ENCODE results near the gene PCTP.

PCTP gene

DNA sequence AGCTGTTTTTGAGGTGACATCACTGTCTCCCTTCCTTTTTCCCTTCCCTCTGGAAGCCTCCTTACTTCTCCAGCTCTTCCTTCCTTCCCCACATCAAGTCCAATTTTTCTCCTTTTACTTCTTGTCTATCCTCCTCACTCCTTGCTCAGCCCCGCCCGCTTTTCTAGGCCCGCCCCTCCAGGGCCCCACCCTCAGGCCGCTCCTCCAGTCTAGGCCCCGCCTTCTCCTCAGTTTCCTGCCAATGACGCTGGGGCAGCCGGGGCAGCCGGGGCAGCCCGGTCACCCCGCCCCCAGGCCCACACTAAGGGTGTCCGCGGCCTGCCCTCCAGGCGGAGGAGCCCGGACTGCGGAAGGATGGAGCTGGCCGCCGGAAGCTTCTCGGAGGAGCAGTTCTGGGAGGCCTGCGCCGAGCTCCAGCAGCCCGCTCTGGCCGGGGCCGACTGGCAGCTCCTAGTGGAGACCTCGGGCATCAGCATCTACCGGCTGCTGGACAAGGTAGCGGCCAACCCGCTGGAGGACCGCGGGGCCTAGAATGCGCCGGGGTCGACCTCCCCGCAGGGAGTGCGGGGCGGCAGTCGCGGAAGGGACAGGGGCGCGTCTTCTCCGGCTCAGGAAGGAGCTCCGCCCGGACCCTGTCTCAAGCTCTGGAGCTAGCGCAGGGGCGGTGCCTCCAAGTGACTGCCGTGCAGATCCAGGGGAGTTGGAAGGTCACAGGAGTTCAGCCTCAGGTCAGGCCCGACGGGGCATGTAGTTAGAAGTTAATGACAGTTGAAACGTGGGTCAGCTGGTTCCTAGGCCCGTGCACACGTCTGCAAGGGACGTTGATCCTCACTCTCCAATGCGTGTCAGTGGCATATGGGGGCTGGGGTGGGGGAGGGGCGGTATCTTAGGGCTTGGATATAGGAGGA, at the start of gene PCTP:
PCTP (plus strand) TSS at position 302 of the 908 bp plus-strand sequence; CDS start at position 355, 53 bp downstream.
- peak; percentile 83 for DNase-seq

DNA sequence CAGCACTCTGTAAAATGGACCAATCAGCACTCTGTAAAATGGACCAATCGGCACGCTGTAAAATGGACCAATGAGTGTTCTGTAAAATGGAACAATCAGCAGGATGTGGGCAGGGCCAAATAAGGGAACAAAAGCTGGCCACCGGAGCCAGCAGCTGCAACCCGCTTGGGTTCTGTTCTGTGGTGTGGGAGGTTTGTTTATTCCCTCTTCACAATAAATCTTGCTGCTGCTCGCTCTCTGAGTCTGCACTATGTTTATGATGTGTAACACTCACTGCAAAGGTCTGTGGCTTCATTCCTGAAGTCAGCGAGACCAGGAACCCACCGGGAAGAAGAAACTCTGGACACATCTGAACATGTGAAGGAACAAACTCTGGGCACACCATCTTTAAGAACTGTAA, 48.7 kb upstream of the PCTP start:
- no peak for DNase-seq

DNA sequence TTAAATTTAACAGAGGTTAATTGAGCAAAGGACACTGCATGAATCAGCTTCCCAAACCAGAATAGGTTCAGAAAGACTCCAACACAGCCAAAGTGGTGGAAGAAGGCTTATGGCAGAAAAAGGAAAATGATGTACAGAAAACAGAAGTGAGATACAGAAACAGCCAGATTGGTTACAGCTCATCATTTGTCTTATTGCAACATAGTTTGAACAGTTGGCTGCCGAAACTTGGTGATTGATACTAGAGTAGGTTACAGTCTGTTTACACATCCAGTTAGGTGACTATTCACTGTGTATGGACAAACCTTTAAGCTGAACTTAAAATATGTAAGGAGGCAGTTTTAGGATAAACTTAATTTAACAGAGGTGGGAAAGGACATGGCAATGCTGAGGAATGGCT, 46.5 kb upstream of the PCTP start:
- DNase-seq, result no peak

DNA sequence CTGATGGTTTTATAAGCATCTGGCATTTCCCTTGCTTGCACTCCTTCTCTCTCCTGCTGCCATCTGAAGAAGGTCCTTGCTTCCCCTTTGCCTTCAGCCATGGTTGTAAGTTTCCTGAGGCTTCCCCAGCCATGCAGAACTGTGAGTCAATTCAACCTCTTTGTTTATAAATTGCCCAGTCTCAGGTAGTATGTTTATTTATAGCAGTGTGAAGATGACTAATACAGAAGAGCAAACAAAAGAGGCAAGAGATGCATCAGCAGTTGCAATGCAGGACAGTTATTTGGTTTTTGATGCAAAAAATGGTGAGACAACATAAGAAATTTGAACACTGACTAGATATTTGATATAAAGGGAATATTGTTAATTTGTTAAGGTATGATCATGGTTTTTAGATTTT, 45.0 kb upstream of the PCTP start:
- DNase-seq, result no peak

DNA sequence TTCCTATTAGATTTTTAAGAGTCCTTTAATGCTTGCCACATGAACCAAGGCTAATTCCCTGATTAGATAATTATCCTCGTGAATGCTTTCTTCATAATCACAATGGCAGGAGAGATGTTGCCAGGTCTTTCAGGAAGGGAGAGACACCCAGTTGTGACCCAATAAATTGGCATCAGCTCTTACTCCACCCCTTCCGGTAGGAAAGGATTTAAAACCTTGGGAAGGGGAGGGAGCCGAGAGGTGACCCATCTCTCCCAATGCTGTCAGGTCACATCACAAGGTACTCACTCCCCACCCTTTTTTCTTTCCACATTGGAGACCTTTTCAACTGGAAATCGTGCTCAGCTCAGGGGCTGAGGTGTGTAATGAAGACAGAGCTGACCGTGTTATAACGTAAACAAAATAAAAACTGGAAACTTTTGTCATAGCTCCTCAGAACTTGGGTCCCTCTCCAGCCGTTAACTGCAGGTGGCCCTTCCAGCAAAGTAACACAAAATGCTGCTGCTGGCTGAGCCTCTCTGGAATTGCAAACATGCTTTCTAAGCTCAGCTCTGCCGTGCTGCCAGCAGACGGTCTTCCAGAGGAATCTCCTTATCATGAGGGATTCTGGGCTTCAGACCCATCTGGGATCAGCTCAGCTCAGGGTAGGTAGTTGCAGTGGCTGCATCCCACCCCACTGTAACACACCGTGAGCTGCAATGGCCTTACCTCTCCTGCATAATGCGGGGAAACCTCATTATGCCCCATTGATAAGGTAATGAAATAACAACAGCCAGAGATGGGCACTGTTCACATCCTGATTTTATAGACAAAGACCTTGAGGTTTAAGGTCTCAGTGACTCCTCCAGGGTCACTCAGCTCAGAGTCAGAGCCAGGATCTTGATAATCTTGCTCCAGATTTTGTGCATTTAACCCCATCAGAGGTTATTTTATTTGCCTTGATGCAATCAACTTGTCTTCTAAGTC, 43.8 kb upstream of the PCTP start:
- no peak for DNase-seq

DNA sequence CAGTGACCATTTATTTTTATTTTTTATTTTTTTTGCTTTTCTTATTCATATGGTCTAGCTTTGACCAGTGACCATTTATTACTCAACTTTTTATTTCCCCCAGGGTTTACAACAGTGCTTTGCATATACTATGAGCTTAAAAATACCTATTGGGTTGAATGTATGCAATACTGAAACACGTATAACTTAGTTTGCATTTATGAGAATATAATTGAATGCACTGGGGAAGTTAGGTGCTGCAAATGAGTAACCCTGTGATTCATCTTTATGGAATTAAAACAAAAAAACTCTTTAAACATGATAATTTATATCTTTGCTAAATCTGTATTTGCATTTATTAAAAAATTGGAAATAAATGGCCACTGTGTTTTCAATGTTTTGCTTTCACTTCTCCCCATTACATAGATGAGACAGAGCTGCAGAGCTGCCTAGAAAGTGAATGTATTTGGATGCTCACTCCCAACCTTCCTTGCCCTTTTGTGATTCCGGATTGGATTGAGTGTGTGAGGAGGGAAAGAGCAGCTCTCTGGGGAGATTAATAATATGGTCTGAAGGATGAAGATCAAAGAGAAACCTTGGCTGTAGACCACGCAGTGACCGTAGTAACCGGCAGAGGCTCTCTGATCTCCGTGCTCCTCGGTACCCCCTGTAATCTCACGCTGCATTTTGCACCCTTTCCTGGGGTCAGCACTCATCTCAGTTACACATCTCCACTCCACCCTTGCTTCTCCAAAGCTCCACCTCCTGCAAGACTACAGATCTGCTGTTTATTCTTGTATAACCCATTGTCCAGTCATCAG, 42.5 kb upstream of the PCTP start:
- DNase-seq, result no peak

DNA sequence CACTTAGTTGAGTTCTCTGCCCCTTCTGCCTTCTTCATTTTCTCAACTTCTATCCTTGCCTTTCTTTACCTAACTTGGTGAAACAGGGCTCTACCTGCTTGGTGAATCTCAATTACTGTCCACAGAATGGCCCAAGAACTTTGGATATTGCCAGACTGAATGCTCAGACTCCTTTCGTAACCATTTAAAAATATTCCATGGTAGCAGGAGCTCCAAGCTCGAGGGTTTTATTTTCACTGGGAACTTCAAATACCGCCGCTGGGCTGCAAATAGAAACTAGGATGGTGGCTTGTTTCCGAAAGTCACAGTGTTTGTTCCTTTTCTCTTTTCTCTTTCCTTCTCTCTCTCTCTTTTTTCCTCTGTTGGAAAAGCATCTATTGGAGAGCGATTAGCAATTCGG, 41.4 kb upstream of the PCTP start:
- peak; percentile 26 for DNase-seq

DNA sequence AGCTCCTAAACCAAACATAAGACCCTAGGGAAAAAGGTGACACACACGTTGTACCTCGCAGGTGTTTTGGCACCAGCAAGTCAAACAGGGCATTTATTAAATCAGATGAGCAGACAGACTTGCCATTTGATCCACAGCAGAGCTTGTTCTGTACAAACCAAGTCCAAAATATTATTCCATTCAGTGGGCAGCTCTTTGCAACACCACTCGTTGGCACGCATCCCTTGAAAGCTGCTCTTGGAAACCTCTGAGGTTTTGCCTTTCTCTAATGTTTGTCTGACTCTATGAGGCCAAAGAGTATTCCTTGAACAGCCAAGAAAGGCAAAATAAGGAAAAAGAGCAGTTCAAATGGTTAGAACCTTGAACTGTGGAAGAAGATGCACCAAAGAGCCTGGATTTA, 40.9 kb upstream of the PCTP start:
- no peak for DNase-seq

DNA sequence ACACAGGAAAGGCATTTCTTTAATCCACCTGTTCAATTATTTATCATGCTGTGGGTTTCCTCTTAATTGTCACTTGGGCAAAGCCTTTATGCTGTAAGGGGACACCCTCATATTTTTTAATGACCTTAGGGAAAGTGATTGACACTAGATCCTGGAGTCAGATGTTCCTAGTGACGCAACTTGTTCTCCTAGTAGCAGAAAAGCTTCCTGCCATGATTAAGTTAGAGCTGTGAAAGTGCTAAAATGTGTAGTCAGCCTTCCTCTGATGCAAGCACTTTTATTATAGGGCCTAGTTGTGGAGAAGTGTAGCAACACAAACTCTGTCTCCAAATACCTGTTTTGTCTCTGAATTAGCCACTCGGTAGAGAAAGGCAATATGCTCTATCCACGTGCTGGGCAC, 40.4 kb upstream of the PCTP start:
- no peak for DNase-seq

DNA sequence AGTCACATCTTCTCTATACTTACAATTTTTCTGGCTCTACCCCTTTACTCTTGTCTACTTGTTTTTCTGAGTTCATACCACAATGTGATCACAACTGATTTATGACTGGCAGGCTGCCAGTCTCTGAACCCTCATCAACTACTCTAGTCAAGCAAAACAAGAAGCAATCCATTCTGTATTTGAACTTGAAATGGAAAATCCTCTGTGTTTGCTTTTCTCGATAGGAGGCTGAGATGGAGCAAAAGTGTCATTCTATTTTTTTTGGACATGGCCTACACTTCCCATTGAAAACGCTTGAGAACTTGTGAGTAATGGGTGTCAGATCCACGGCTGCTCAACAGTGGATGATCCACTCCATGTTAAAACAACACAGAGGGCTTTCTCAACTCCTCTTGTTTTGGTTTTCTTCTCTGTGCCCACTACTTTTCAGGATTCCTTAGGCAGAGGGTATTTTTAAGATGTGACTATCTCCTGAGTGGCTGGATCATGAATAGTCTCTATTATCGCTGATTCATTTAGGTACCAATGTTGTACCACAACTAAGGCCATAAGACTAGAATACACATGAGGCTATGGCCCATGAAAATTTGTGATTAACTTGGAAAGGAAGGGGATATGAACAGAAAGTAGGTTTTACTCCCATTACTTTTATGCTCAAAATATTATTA, 39.9 kb upstream of the PCTP start:
- no peak for DNase-seq

DNA sequence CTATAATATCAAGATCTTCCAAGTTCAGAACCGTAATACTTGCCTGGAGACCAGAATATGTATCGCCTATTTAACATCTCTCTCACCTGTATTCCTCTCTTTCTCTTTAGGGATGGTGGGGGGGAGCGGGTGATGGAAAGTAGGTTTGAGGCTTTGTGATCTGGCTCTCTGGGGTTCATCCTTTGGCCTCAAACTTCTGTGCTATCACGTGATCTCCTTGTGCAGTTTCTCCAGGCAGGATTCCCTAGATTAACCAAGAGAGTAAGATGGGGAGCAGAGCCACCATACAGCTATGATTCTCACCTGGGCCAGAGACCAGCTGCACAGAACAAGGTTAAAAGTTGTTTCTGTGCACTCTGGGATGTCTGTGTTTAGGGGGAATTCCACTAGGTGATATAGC, 33.4 kb upstream of the PCTP start:
- no peak for DNase-seq

DNA sequence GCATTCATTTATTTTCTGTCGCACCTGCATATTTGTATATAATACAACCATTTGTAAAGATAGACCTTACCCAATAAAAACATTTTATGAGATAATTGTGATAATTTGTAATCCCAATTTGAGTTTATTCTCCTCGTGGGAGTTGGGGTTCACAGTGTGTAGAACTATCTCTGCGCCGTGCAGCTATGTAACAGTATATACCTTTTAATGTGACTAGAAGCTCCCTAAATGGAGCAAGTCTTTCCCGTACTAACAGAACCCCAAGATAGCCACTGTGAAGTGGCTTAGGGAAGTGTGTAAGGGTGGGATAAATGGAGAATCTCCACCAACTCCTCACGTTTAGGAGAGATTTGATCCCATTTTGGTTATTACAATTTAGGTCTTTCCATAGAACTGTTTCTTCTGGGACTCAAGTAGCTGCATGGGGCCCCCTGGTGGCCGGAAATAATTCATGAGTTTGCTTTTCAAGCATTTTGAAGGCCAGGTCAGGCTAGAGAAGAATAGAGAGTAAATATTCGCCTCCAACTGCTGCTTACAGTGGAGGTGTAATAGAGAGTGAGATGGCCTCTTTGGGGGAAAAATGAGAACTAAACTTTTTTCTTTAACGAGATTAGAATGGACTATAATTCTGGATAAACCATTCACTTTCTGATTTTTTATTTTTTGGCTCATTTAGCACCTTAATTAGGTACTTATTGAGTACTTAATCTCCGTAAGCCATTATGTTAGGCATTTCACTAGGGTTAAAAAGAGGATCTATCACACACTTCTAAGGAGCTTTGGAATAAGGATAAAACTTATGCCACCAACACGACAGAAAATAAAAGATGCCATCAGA, 32.7 kb upstream of the PCTP start:
- DNase-seq, result peak; percentile 75

DNA sequence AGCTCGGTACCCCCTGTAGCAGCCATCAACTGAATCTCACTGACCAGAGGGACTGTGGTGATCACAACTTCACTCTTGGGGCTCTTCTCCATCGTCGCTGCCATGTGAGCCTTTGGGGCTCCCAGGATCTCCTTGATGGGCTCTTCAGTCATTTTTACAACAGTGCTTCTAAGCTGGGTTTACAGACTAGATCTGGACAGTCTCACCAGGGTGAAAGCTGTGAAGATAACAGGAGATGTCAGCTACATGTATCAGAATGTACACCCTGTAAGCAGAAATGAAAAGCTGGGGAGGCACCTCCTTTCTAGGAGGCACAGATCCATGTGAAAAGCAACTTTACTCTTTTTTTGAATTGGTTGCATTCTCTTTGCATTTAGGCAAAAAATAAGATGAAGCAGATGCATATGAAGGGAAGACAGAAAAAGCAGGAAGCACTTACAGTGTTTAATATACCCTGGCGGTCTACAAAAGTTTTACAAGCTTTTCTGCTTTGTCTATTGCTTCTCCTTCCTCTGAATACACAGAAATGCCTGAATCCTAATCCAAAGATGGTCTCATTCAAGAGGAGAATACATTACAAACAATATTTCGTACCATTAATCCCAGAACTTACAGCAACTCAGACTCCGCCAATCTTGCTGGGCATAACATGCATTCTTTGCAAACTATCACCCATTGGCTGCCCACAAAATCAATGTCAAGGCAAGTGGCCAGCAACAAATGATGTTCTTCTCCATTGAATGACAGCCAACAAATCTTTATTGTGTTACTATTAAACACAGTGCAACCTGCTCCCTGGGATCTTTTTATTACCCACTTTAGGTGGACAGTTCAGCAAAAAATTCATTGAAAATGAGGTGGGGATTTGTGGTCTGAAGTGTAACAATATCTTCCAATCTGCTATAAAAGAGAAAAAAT, 29.7 kb upstream of the PCTP start:
- DNase-seq, result no peak

DNA sequence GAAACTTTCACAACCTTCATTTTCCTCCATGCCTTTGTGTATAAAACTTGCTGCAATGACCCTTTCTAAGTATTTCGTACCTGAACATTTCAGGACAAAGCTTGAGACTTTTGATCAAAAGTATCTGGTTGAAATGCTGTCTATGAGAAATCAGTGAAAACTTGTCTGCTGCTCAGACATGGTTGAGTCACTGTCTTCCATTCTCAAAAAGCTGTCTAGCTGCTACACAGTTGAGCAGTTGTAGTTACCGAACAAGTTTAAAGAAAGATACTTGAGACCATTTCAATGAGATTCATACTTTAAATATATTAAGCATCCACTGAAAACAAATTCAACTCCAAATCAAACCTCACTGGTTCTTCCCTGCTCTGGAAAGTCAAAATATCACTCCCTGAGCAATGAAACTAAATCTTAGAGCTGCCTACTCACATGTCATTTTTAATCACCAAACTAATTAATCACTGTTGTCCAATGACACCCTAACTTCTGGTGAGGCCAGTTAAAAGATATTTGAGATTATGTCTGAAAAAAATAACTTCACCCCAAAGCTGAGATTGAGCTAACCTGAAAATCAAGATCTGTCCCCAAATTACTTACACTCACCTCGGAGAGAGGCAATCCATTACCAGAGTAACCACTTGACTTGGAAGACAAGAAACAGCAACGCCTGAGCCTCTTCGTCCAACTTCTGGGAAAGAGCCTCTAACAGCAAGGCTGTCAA, 28.7 kb upstream of the PCTP start:
- DNase-seq, result no peak

DNA sequence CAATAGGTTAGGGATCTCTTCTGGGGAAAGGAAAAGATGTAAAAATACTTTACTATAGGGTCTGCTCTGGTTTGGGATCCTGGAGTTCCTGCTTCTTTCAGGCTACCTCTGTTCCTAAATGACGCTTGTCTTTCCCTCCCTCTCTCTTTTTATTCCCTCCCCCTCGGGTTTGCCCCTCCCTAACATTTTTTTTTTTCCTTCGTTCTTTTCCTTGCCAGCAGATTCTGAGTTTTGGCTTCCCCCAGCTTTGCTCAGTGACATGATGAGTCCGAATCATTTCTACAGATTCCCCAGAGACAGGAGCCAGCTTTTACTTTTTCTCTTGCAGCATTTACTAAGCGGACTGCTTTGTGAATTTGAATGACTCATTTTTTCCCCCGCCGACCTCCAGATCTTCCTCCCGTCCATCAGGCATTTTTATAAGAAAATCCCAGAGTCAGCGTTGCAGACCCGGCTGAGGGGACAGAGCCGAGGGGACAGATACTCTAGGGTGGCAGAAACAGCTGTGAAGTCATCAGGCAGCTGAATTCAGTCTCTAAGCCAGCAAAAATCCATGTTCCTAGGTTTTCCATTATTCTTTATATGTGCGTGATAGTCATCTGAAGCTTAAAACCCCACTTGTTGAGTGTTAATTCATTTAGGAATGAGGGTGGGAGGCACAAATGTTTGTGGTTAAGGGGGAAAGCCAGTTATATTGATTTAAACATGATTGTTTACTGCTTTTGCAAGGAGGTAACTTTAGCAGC, 27.9 kb upstream of the PCTP start, which contains the start of gene TMEM100:
TMEM100 (minus strand) TSS at position 123 of the 746 bp plus-strand sequence. CDS start 1,794 bp downstream, outside the sequence.
- no peak for DNase-seq

DNA sequence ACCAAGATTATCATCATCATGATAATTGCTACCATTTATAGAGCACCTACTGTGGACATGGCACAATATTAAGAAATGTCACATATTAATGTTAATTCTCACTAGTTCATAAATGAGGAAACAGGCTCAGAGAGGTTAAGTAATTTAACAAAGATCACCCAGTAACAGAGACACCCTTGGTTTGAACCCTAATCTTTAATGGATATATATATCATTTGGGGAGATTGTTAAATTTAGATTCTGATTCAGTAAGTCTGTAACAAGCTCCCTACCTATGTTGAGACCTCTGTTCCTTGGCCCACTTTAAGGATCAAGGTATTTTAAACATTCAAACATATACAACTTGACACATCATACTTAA, 27.4 kb upstream of the PCTP start:
- no peak for DNase-seq

DNA sequence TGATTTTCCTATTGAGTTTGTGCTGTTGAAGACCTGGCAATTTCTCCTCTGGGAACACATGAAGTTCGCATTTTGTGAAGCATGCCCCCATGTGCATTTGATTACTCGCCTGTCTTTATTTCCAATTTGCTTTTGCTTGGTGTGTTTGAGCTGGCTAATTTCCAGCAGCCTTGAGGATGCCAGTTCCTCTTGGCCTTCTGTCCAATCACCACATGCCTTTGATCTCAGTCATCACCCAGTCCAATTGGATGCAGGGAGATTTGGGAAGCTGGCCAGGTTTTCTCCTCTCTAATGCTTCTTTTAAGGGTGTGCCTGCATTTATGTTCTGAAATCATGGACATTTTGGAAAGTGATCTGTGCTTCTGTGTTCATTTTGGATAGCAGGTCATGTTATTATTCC, 24.4 kb upstream of the PCTP start:
- DNase-seq, result no peak

DNA sequence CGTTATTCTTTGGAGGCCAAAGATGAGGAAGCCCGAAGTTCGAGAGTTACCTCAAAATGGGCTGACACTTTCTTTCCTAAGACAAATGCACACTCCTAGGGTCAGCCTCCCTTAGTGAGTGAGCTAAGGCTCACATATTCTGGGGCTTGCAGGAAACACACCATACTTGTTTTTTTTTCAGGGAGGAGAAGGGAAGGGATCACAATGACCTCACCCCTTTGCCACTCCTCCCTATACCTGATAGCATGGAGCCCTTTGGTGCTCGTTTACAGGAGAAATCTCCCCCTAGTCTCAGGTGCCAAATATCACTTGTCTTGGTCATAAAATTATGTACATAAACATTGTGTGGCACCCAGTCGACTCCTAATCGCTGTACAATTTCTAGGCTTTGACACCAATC, 23.6 kb upstream of the PCTP start:
- no peak for DNase-seq

DNA sequence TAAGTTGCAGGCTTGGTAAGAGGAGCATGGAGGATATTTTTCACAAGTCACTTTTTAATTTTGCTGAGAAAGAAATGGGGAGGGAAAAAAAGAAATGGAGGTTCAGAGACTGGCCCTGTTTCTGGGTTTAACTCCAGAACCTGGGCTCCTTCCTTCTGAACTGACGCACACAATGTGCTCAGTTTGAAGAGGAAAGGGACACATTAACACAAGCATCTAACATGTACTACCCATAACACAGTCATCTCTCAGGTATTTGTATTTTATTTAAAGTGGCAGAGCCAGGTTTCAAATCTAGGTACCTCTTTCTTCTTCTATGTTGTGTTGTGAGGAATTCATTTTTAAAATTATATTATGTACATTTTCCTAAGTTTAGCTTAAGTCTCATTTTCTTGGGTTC, 22.9 kb upstream of the PCTP start:
- DNase-seq, result no peak

Data from midbrain (tissue), 1 donor.